ENCODE data around the gene ATP6V1B1.

ATP6V1B1 gene

DNA sequence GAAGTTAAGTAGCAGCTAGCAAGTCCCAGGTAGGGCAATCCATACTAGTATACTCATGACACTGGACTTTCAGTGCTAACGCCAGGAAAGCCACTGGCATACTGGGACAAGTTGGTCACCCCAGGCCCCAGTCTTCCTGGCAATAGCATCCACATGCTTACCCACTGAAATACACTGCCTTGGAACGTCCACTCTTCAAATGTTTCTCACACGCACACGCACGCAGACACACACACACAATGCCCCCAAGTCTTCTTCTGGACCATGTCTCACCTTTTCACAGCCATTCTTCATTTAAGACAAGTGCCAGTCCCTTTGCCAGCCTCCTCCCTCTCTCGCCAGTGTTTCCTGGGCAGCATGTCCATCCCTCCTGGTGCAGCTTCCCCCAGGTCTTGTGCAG is 67.7 kb downstream of the ATP6V1B1 start:
- TF ChIP-seq ZFX (IDR thresholded peaks at IDR 0.05; ENCODE audit: borderline replicate concordance): no peak
- TF ChIP-seq, protein P1, sequence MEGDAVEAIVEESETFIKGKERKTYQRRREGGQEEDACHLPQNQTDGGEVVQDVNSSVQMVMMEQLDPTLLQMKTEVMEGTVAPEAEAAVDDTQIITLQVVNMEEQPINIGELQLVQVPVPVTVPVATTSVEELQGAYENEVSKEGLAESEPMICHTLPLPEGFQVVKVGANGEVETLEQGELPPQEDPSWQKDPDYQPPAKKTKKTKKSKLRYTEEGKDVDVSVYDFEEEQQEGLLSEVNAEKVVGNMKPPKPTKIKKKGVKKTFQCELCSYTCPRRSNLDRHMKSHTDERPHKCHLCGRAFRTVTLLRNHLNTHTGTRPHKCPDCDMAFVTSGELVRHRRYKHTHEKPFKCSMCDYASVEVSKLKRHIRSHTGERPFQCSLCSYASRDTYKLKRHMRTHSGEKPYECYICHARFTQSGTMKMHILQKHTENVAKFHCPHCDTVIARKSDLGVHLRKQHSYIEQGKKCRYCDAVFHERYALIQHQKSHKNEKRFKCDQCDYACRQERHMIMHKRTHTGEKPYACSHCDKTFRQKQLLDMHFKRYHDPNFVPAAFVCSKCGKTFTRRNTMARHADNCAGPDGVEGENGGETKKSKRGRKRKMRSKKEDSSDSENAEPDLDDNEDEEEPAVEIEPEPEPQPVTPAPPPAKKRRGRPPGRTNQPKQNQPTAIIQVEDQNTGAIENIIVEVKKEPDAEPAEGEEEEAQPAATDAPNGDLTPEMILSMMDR (IDR thresholded peaks at IDR 0.05): no peak
- no peak overlapping the region for H3K27ac ChIP-seq

DNA sequence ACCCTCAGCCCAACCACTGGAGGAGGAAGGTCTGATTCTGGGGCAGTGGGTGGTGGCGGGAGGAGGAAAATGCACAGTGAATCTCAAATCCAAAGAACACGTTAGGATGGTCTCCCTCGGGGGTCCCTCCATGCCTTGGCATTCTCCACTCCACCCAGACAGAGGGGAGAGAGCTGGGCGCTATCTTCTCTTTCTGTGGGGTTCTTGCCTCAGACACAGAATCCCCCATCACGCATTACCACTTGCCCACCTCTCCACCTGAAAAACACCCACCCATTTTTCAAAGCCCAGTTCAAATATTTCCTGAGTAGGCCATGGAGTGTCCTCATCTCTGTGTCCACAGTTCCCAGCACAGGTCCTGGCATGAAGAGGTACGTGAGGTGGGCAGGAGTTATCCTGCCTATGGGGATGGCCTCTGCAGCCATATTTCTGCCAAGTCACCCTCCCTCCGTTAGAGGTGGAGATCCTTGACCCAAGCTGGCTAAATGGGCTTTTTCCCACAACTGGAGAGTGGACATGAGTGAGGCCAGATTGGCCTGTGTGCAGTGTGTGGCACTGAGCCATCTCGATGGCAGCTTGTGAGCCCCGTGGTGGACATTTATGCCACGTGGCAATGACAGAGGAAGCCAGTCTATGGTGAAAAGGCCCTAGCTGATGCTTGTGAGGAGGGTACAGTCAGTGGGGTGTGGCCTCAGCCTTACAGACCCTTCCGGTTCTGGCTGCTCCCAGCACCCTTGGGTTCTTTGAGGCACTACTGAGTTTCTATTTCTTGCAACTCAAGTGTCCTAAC is 68.5 kb downstream of the ATP6V1B1 start:
- H3K27ac ChIP-seq: no peak overlapping the region
- TF ChIP-seq, protein P1 (IDR thresholded peaks at IDR 0.05): no peak
- TF ChIP-seq ZFX (IDR thresholded peaks at IDR 0.05; ENCODE audit: borderline replicate concordance): no peak

DNA sequence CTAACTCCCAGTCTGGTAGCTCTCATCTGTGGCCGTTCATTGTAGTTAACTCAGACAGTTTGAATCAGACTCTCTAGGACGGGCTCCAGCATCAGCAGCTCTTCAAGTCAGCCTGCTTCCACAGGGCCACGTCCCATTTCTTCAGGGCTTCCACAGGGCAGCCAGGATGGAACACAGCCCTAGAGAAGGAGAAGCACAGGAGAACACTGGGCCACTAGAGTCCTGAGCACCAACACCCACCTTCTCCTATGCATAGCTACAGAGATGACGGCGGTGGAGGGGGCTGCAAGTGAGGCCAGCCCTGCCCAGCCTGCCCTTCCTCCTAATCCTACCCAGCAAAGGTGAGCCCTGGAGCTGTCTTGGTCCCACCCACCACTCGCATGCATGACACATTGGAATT is 69.2 kb downstream of the ATP6V1B1 start:
- no peak overlapping the region for H3K27ac ChIP-seq
- TF ChIP-seq, protein P1 (IDR thresholded peaks at IDR 0.05): no peak
- TF ChIP-seq ZFX (IDR thresholded peaks at IDR 0.05; ENCODE audit: borderline replicate concordance): no peak

DNA sequence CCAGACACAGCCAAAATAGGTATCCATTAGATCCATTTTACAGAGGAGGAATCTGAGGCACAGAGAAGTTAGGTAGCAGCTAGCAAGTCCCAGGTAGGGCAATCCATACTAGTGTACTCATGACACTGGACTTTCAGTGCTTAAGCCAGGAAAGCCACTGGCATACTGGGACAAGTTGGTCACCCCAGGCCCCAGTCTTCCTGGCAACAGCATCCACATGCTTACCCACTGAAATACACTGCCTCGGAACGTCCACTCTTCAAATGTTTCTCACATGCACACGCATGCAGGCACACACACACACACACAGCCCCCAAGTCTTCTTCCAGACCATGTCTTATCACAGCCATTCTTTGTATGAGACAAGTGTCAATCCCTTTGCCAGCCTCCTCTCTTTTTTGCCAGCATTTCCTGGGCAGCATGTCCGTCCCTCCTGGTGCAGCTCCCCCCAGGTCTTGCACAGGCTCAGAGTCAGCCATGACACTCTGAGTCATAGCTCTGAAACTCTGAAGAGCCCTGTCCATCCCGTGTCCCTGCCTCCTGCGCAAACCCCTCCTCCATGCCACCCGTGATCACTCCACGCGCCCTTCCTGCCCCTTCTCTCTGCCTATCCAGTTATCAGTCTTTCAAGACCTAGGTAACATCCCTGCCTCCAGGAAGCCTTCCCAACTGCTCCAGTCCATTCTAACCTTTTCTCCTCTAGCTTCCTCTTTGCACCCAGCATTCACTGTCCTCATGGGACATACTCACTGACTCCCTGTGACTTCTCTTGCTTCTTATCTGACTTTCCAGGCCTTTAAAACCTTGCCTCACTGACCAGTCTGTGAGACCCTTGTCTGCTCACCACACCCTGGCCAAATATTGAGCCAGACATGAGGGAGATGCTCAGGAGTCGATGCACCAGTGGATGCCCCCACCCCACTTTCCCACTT is 69.8 kb downstream of the ATP6V1B1 start:
- H3K27ac ChIP-seq: no peak overlapping the region
- TF ChIP-seq ZFX (IDR thresholded peaks at IDR 0.05; ENCODE audit: borderline replicate concordance): no peak
- TF ChIP-seq, protein P1 (IDR thresholded peaks at IDR 0.05): no peak

DNA sequence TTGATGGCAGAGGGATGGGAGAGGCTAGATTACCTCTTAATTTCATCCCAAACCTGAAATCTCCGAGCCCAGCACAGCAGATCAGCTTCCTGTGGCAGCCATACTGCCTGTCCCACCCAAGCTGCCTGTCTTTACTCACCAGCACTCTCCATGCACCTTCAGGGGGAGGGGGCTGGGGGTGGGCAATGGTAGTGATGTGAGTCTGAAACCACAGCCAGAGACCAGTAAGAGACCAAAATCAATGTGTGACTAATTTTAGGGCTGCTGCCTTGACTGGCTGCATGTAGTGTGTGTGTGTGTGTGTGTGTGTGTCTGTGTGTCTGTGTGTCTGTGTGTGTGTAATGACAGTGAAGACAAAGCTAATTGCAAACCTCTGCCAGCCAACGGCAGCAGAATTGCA is 70.6 kb downstream of the ATP6V1B1 start:
- no peak overlapping the region for H3K27ac ChIP-seq
- TF ChIP-seq, protein P1 (IDR thresholded peaks at IDR 0.05): no peak
- no peak for TF ChIP-seq ZFX (IDR thresholded peaks at IDR 0.05; ENCODE audit: borderline replicate concordance)

DNA sequence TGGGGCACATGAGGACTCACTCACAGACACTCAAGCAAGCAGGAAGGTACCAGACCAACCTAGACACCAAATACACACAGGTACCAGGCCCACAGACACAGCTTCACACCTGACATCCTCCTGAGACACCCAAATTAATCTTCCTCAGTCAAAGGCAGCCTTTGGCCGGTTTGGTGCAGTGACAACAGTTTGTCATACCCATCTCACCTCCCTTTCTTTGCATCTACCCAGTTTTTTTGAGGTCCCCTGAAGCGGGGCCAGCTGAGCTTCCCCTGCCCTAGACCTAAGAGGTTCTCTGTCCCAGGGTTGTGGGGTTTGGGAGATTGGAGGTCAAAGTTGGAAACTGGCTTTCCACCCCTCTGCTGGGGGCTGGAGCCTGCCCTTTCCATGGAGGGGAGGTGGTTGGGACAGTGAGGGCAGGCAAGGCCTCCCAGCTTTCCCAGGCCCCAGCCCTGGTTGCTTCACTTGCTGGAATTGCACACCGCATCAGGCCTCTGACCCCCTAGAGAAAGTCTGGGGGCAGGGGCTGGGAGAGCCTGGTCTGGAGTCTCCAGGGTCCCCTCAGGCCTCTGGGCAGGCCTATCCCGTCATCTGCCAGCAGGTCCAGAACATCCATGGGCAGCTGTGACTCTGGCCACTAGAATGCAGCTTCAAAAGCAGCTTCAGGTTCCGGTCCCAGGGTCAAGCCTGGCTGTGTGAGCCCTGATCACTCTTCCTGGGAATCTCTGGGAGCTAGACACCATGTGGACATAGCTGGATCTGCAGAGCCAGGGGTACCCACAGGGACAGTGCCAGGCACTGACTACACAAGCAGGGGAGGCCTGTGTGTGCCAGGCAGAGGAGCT is 71.5 kb downstream of the ATP6V1B1 start:
- no peak for TF ChIP-seq ZFX (IDR thresholded peaks at IDR 0.05; ENCODE audit: borderline replicate concordance)
- TF ChIP-seq, protein P1 (IDR thresholded peaks at IDR 0.05): no peak
- H3K27ac ChIP-seq: no peak overlapping the region
